ENCODE measurements around the gene RTN3. TPM values are rescaled to one million over a fixed set of nuclear protein-coding genes. Genes with fewer than 3 reads are reported as not detected.
A peak's percentile ranks its signal among the peaks of the same experiment; 100 is the strongest.

The RTN3 gene
- total RNA-seq, 1 donor = 108 TPM

DNA sequence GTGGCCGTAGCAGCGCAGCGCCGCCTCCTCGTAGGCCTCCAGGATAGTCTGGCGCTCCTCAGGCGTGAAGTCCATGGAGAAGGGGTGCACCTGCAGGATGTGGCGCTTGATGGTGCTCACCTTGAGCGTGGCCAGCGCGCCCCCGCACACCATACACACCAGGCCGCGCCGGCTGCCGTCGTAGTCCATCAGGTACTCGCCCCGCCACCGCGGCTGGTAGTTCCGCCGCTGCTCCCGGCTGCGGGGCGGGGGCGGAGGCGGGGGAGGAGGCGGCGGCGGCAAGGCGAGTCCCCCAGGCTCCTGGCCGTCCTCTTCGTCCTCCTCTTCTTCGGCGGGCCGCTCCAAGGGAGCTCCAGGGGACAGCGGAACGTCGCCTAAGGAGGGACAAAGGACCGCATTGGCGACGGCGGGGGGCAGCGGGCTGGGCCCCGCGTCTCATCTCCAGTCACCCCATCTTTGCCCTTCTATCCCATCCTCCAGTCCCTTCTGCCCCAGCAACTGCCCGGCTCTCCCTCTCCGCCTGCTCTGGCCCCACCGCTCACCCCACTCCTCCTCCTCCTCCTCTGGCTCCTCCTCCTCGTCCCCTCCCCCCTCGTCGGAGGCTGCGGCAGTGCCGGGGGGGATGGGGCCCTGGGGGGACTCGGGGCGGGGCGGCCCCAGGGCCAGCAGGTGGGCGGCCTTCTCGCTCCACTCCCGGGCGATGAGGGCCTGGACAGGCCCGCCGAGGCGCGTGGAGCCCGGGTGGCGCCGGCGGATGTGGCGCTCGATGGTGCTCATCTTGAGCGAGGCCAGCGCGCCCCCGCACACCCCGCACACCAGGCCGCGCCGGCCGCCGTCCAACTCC, 82.4 kb downstream of the RTN3 start:
- Histone ChIP-seq H3K79me2 (ENCODE audit: insufficient read depth, low read length) (peaks cover 16% of the 10 kb centered on the region), H3K36me3 (ENCODE audit: insufficient read depth, low read length) (peaks cover 10% of the 10 kb centered on the region), H3K4me3 (ENCODE audit: insufficient read depth, low read length) (no peak overlapping the region), H3K27me3 (ENCODE audit: insufficient read depth, low read length) (no peaks in the 10 kb centered on the region), H3K9me3 (ENCODE audit: low read depth, low read length) (no peaks in the 10 kb centered on the region), H3K27ac (ENCODE audit: low read depth, low read length) (no peak overlapping the region), H2AFZ (ENCODE audit: low read length) (no peak overlapping the region), H4K20me1 (ENCODE audit: insufficient read depth, low read length) (peaks cover 12% of the 10 kb centered on the region), H3K4me1 (ENCODE audit: insufficient read depth, low read length) (peaks cover 4% of the 10 kb centered on the region), H3K4me2 (ENCODE audit: insufficient read depth, low read length) (no peak overlapping the region)
- TF ChIP-seq, protein P1, sequence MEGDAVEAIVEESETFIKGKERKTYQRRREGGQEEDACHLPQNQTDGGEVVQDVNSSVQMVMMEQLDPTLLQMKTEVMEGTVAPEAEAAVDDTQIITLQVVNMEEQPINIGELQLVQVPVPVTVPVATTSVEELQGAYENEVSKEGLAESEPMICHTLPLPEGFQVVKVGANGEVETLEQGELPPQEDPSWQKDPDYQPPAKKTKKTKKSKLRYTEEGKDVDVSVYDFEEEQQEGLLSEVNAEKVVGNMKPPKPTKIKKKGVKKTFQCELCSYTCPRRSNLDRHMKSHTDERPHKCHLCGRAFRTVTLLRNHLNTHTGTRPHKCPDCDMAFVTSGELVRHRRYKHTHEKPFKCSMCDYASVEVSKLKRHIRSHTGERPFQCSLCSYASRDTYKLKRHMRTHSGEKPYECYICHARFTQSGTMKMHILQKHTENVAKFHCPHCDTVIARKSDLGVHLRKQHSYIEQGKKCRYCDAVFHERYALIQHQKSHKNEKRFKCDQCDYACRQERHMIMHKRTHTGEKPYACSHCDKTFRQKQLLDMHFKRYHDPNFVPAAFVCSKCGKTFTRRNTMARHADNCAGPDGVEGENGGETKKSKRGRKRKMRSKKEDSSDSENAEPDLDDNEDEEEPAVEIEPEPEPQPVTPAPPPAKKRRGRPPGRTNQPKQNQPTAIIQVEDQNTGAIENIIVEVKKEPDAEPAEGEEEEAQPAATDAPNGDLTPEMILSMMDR (IDR thresholded peaks at IDR 0.05; ENCODE audit: extremely low read depth, low read depth, low read length) = no peak
- peak; percentile 92 for DNase-seq (ENCODE audit: insufficient read length, low spot score, missing footprints)

GRCh38 chr11:63764340-63764678, 83.0 kb downstream of the RTN3 start:
- Histone ChIP-seq H3K4me1 (ENCODE audit: insufficient read depth, low read length) (peaks cover 4% of the 10 kb centered on the region), H3K27ac (ENCODE audit: low read depth, low read length) (no peak overlapping the region), H3K4me3 (ENCODE audit: insufficient read depth, low read length) (no peak overlapping the region), H3K4me2 (ENCODE audit: insufficient read depth, low read length) (no peak overlapping the region), H3K27me3 (ENCODE audit: insufficient read depth, low read length) (no peaks in the 10 kb centered on the region), H3K9me3 (ENCODE audit: low read depth, low read length) (no peaks in the 10 kb centered on the region), H4K20me1 (ENCODE audit: insufficient read depth, low read length) (peaks cover 12% of the 10 kb centered on the region), H2AFZ (ENCODE audit: low read length) (no peak overlapping the region), H3K36me3 (ENCODE audit: insufficient read depth, low read length) (peaks cover 9% of the 10 kb centered on the region), H3K79me2 (ENCODE audit: insufficient read depth, low read length) (peaks cover 16% of the 10 kb centered on the region)
- DNase-seq (ENCODE audit: insufficient read length, low spot score, missing footprints) = peak; percentile 58
- TF ChIP-seq, protein P1 (IDR thresholded peaks at IDR 0.05; ENCODE audit: extremely low read depth, low read depth, low read length) = no peak

- Histone ChIP-seq H3K9me3 (ENCODE audit: low read depth, low read length) (no peaks in the 10 kb centered on the region), H2AFZ (ENCODE audit: low read length) (no peak overlapping the region), H3K79me2 (ENCODE audit: insufficient read depth, low read length) (peaks cover 16% of the 10 kb centered on the region), H3K27ac (ENCODE audit: low read depth, low read length) (no peak overlapping the region), H3K36me3 (ENCODE audit: insufficient read depth, low read length) (peaks cover 9% of the 10 kb centered on the region), H3K4me2 (ENCODE audit: insufficient read depth, low read length) (no peak overlapping the region), H3K4me3 (ENCODE audit: insufficient read depth, low read length) (no peak overlapping the region), H4K20me1 (ENCODE audit: insufficient read depth, low read length) (peaks cover 12% of the 10 kb centered on the region), H3K27me3 (ENCODE audit: insufficient read depth, low read length) (no peaks in the 10 kb centered on the region), H3K4me1 (ENCODE audit: insufficient read depth, low read length) (peaks cover 4% of the 10 kb centered on the region)
- TF ChIP-seq, protein P1 (IDR thresholded peaks at IDR 0.05; ENCODE audit: extremely low read depth, low read depth, low read length) = no peak
- DNase-seq (ENCODE audit: insufficient read length, low spot score, missing footprints) = peak; percentile 90
These were observed 83.7 kb downstream of the RTN3 start for GRCh38 chr11:63764679-63765647.

All from osteoblast (primary cell).